Measurements from ENCODE around the gene ZDHHC8. TPM values are rescaled to one million over a fixed set of nuclear protein-coding genes. Genes with fewer than 3 reads are reported as not detected.
A peak's percentile ranks its signal among the peaks of the same experiment; 100 is the strongest.

The ZDHHC8 gene
- polyA plus RNA-seq, 1 donor (not counting 4 experiments of a cell fraction or from before 2014, with no cell fraction given), result 16.0 TPM

DNA sequence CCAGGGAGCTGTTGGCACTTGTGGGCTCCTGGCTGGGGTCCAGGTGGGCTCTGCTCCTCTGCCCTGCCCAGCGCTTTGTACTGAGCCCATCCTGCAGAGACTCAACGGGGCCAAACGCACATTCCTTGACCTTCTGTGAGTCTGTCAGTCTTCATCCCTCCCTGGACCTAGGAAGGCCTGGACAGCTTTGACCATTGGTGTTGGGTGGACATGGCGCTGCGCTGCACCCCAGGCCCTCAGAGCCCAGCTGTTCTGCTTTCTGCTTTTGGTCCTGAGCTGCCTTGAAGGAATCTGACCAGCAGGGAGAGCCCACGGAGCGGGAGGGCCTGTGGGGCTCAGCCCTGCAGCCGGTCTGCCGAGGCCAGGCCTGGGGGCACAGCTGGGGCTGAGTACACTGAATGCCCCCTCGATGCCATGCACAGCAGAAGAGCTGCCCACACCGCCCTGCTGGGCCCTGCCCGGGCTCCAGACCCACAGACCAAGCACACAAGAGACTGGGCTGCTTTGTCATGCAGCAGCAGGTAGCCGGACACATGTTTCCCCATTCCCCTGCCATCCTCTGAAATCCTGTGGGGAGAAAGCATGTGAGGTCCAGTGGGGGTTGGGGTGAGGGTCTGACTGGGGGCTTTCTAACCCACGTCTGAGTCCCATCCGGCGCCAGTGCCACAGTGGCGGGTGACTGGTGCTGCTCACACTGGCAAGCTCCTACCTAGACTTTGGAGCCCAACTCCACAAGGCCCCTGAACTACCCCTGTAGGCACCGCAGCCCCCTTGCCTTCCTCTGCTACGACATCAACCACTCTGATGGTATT, 43.4 kb downstream of the ZDHHC8 start:
- no peak overlapping the region for H3K4me3 ChIP-seq (ENCODE audit: control insufficient read depth in 2 of 3, extremely low read depth in 1 of 3, insufficient read depth in 2 of 3, low read depth in 1 of 3, low read length in 3 of 3)
- H3K9me3 ChIP-seq (ENCODE audit: control insufficient read depth, low read depth, low read length), result no peaks in the 10 kb centered on the region
- no peaks in the 10 kb centered on the region for H4K20me1 ChIP-seq (ENCODE audit: control insufficient read depth, extremely low read depth, insufficient read depth, low read length)
- H3K9ac ChIP-seq (ENCODE audit: control insufficient read depth, extremely low read depth, insufficient read depth, low read length), result no peak overlapping the region
- H3K27me3 ChIP-seq (ENCODE audit: control insufficient read depth, extremely low read depth, insufficient read depth, low read length), result peaks cover 6% of the 10 kb centered on the region
- no peaks in the 10 kb centered on the region for H3K79me2 ChIP-seq (ENCODE audit: control insufficient read depth, insufficient read depth, low read length)
- H3K4me2 ChIP-seq (ENCODE audit: control insufficient read depth, extremely low read depth, insufficient read depth, low read depth, low read length), result no peak overlapping the region
- no peak overlapping the region for H2AFZ ChIP-seq (ENCODE audit: control insufficient read depth, low read length)
- H3K4me1 ChIP-seq (ENCODE audit: control insufficient read depth, extremely low read depth, insufficient read depth, low read length), result no peaks in the 10 kb centered on the region
- dilution Hi-C loops (cut with MboI; ENCODE audit: extremely low pct_ligation_motif_present, low sequenced_read_pairs), result no loop called here
- H3K9me1 ChIP-seq (ENCODE audit: control insufficient read depth, extremely low read depth, insufficient read depth, low read length), result no peaks in the 10 kb centered on the region
- no peak overlapping the region for H3K27ac ChIP-seq (ENCODE audit: control insufficient read depth, insufficient read depth, low read length)
- no peak for TF ChIP-seq EZH2 (IDR thresholded peaks at IDR 0.05; ENCODE audit: low read length)
- TF ChIP-seq, protein P1, sequence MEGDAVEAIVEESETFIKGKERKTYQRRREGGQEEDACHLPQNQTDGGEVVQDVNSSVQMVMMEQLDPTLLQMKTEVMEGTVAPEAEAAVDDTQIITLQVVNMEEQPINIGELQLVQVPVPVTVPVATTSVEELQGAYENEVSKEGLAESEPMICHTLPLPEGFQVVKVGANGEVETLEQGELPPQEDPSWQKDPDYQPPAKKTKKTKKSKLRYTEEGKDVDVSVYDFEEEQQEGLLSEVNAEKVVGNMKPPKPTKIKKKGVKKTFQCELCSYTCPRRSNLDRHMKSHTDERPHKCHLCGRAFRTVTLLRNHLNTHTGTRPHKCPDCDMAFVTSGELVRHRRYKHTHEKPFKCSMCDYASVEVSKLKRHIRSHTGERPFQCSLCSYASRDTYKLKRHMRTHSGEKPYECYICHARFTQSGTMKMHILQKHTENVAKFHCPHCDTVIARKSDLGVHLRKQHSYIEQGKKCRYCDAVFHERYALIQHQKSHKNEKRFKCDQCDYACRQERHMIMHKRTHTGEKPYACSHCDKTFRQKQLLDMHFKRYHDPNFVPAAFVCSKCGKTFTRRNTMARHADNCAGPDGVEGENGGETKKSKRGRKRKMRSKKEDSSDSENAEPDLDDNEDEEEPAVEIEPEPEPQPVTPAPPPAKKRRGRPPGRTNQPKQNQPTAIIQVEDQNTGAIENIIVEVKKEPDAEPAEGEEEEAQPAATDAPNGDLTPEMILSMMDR (optimal IDR thresholded peaks at IDR 0.05 in 1 of 3, IDR thresholded peaks at IDR 0.05 in 1 of 3, conservative IDR thresholded peaks at IDR 0.05 in 1 of 3; ENCODE audit: extremely low read depth in 1 of 3, insufficient read depth in 2 of 3, low read length in 3 of 3), result peak in 2 of 3 experiments; percentile 4 to 9
- no peaks in the 10 kb centered on the region for H3K36me3 ChIP-seq (ENCODE audit: control insufficient read depth in 2 of 2, extremely low read depth in 1 of 2, insufficient read depth in 2 of 2, low read length in 2 of 2)
- FAIRE-seq, result no peak
- no peak for DNase-seq (ENCODE audit: low read depth, low spot score)

- H3K27me3 ChIP-seq (ENCODE audit: control insufficient read depth, extremely low read depth, insufficient read depth, low read length), result peaks cover 6% of the 10 kb centered on the region
- no peak overlapping the region for H3K9ac ChIP-seq (ENCODE audit: control insufficient read depth, extremely low read depth, insufficient read depth, low read length)
- TF ChIP-seq, protein P1 (optimal IDR thresholded peaks at IDR 0.05 in 1 of 3, IDR thresholded peaks at IDR 0.05 in 1 of 3, conservative IDR thresholded peaks at IDR 0.05 in 1 of 3; ENCODE audit: extremely low read depth in 1 of 3, insufficient read depth in 2 of 3, low read length in 3 of 3), result peak in 1 of 3 experiments; percentile 2
- TF ChIP-seq EZH2 (IDR thresholded peaks at IDR 0.05; ENCODE audit: low read length), result no peak
- no peaks in the 10 kb centered on the region for H3K36me3 ChIP-seq (ENCODE audit: control insufficient read depth in 2 of 2, extremely low read depth in 1 of 2, insufficient read depth in 2 of 2, low read length in 2 of 2)
- H4K20me1 ChIP-seq (ENCODE audit: control insufficient read depth, extremely low read depth, insufficient read depth, low read length), result no peaks in the 10 kb centered on the region
- FAIRE-seq (no peak), DNase-seq (ENCODE audit: low read depth, low spot score) (no peak)
- dilution Hi-C loops (cut with MboI; ENCODE audit: extremely low pct_ligation_motif_present, low sequenced_read_pairs), result no loop called here
- H3K9me3 ChIP-seq (ENCODE audit: control insufficient read depth, low read depth, low read length), result no peaks in the 10 kb centered on the region
- no peak overlapping the region for H2AFZ ChIP-seq (ENCODE audit: control insufficient read depth, low read length)
- no peak overlapping the region for H3K27ac ChIP-seq (ENCODE audit: control insufficient read depth, insufficient read depth, low read length)
- H3K79me2 ChIP-seq (ENCODE audit: control insufficient read depth, insufficient read depth, low read length), result no peaks in the 10 kb centered on the region
- H3K4me3 ChIP-seq (ENCODE audit: control insufficient read depth in 2 of 3, extremely low read depth in 1 of 3, insufficient read depth in 2 of 3, low read depth in 1 of 3, low read length in 3 of 3), result no peak overlapping the region
- H3K9me1 ChIP-seq (ENCODE audit: control insufficient read depth, extremely low read depth, insufficient read depth, low read length), result no peaks in the 10 kb centered on the region
- no peak overlapping the region for H3K4me2 ChIP-seq (ENCODE audit: control insufficient read depth, extremely low read depth, insufficient read depth, low read depth, low read length)
- no peaks in the 10 kb centered on the region for H3K4me1 ChIP-seq (ENCODE audit: control insufficient read depth, extremely low read depth, insufficient read depth, low read length)
These were observed 43.9 kb downstream of the ZDHHC8 start for GRCh38 chr22:20175597-20175900.
